ENCODE results near the gene ABCF3.
"Not testable (repeated sequence)": the region's sequence is repeated elsewhere in the genome, so short reads cannot be mapped to it uniquely, and the experiment has no call there.

ABCF3 gene

GRCh38 chr3:184186184-184186901 is at the start of gene ABCF3:
Gene ABCF3 (plus strand): TSS chr3:184186199. CDS start chr3:184186208, 9 bp downstream.
- no peak for DNase-seq (ENCODE audit: low spot score)

GRCh38 chr3:184140436-184140835 is 45.6 kb upstream of the ABCF3 start:
- DNase-seq (ENCODE audit: low spot score), result no peak

GRCh38 chr3:184142199-184142598 is 43.8 kb upstream of the ABCF3 start:
- no peak for DNase-seq (ENCODE audit: low spot score)

GRCh38 chr3:184143327-184143726 is 42.7 kb upstream of the ABCF3 start:
- no peak for DNase-seq (ENCODE audit: low spot score)

- DNase-seq (ENCODE audit: low spot score), result no peak
Measured at GRCh38 chr3:184144505-184144904, 41.5 kb upstream of the ABCF3 start.

GRCh38 chr3:184145111-184145524 is 40.9 kb upstream of the ABCF3 start:
- peak; percentile 72 for DNase-seq (ENCODE audit: low spot score)

GRCh38 chr3:184145751-184146270 is 40.2 kb upstream of the ABCF3 start:
- no peak for DNase-seq (ENCODE audit: low spot score)

GRCh38 chr3:184148076-184148475 is 37.9 kb upstream of the ABCF3 start:
- DNase-seq (ENCODE audit: low spot score), result no peak

- no peak for DNase-seq (ENCODE audit: low spot score)
Measured at GRCh38 chr3:184149123-184149522, 36.9 kb upstream of the ABCF3 start.

- DNase-seq (ENCODE audit: low spot score), result not testable (repeated sequence)
Measured at GRCh38 chr3:184149770-184150169, 36.2 kb upstream of the ABCF3 start.

- DNase-seq (ENCODE audit: low spot score), result peak; percentile 51
Measured at GRCh38 chr3:184154885-184155643, 30.9 kb upstream of the ABCF3 start, which contains the start of gene DVL3. Gene DVL3 (plus strand): TSS chr3:184155377. CDS start chr3:184155636, 259 bp downstream.

GRCh38 chr3:184155644-184156521 is 30.1 kb upstream of the ABCF3 start:
- DNase-seq (ENCODE audit: low spot score), result no peak

- no peak for DNase-seq (ENCODE audit: low spot score)
Measured at GRCh38 chr3:184156522-184156955, 29.5 kb upstream of the ABCF3 start.

GRCh38 chr3:184157206-184157605 is 28.8 kb upstream of the ABCF3 start:
- no peak for DNase-seq (ENCODE audit: low spot score)

GRCh38 chr3:184158404-184158803 is 27.6 kb upstream of the ABCF3 start:
- no peak for DNase-seq (ENCODE audit: low spot score)

GRCh38 chr3:184160456-184160855 is 25.5 kb upstream of the ABCF3 start:
- no peak for DNase-seq (ENCODE audit: low spot score)

GRCh38 chr3:184162571-184163070 is 23.4 kb upstream of the ABCF3 start:
- not testable (repeated sequence) for DNase-seq (ENCODE audit: low spot score)

GRCh38 chr3:184164648-184165330 is 21.2 kb upstream of the ABCF3 start:
- DNase-seq (ENCODE audit: low spot score), result no peak

- no peak for DNase-seq (ENCODE audit: low spot score)
Measured at GRCh38 chr3:184165543-184165942, 20.5 kb upstream of the ABCF3 start.

- DNase-seq (ENCODE audit: low spot score), result no peak
Measured at GRCh38 chr3:184166671-184167070, 19.3 kb upstream of the ABCF3 start.

GRCh38 chr3:184167786-184168185 is 18.2 kb upstream of the ABCF3 start:
- DNase-seq (ENCODE audit: low spot score), result no peak
